HEK293 (cell line): ENCODE measurements around the gene CAMK2G.

Experiments
- CTCF ChIA-PET: fragments of 350-600 bp; formaldehyde crosslinking; extraction: SDS; loops from one replicate; lab custom pipeline; 2021; ENCODE audit warnings: antibody characterized with exemption; lab: Yijun Ruan, JAX
- POLR2A ChIA-PET: fragments of 300-600 bp; formaldehyde crosslinking; extraction: SDS; loops from one replicate; lab custom pipeline; 2020; ENCODE audit warnings: antibody characterized with exemption, inconsistent platforms; lab: Yijun Ruan, JAX
- H3K27ac ChIP-seq: fragments of 200-500 bp; sonication (Bioruptor generic); 2 replicates; pipeline ENCODE4 v1.5.1; 2014; ENCODE audit warnings: low read depth, low read length, control low read depth, inconsistent platforms; ENCODE audit errors: extremely low read depth
- H3K36me3 ChIP-seq, 2 experiments: fragments of 200-500 bp in 1 of 2; sonication (Bioruptor generic) in 1 of 2; 1 replicate in 1 of 2; 2 replicates in 1 of 2; pipeline ENCODE4 v1.5.1; 2014 to 2017; ENCODE audit warnings: inconsistent platforms in 2 of 2, low read length in 2 of 2; ENCODE audit not compliant: control insufficient read depth in 2 of 2, insufficient read depth in 1 of 2
- H3K4me1 ChIP-seq: fragments of 200-500 bp; sonication (Bioruptor generic); 2 replicates; pipeline ENCODE4 v1.5.1; 2014; ENCODE audit warnings: mild to moderate bottlenecking, low read length, inconsistent platforms; ENCODE audit not compliant: control insufficient read depth, insufficient read depth
- H3K4me3 ChIP-seq: 2 replicates; pipeline ENCODE4 v1.5.1; 2011; ENCODE audit warnings: low read depth, mild to moderate bottlenecking, control low read depth, low read length, moderate library complexity
- H3K9me3 ChIP-seq: fragments of 200-500 bp; sonication (Bioruptor generic); 2 replicates; pipeline ENCODE4 v1.5.1; 2014; ENCODE audit warnings: low read depth, low read length, inconsistent platforms; ENCODE audit not compliant: control insufficient read depth, insufficient read depth
- BCL11A ChIP-seq: fragments of 450-650 bp; formaldehyde crosslinking; IDR thresholded peaks from 2 replicates; pipeline ENCODE4 v1.5.1; 2016; ENCODE audit warnings: low read depth, missing biosample characterization, missing genetic modification characterization
- EGR2 ChIP-seq: fragments of 450-650 bp; formaldehyde crosslinking; IDR thresholded peaks from 2 replicates; pipeline ENCODE4 v1.5.1; 2016; ENCODE audit warnings: low read depth, missing biosample characterization, missing genetic modification characterization
- HOXC10 ChIP-seq: sonication (generic); formaldehyde crosslinking; IDR thresholded peaks from 2 replicates; pipeline ENCODE4 v1.8.1; 2023; ENCODE audit warnings: mild to moderate bottlenecking, missing genetic modification reagents
- INSM2 ChIP-seq: fragments of 450-650 bp; formaldehyde crosslinking; IDR thresholded peaks from 2 replicates; pipeline ENCODE4 v1.5.1; 2016; ENCODE audit warnings: missing biosample characterization, missing genetic modification characterization
- KLF10 ChIP-seq: fragments of 450-650 bp; IDR thresholded peaks from 2 replicates; pipeline ENCODE4 v1.5.1; 2018; ENCODE audit warnings: missing biosample characterization, mild to moderate bottlenecking, missing genetic modification characterization
- OSR2 ChIP-seq: fragments of 450-650 bp; formaldehyde crosslinking; IDR thresholded peaks from 2 replicates; pipeline ENCODE4 v1.5.1; 2016; ENCODE audit warnings: missing biosample characterization, missing genetic modification characterization
- PRDM10 ChIP-seq: fragments of 450-650 bp; formaldehyde crosslinking; IDR thresholded peaks from 2 replicates; pipeline ENCODE4 v1.5.1; 2016; ENCODE audit warnings: missing biosample characterization, missing genetic modification characterization
- ZBTB20 ChIP-seq: fragments of 450-650 bp; formaldehyde crosslinking; IDR thresholded peaks from 2 replicates; pipeline ENCODE4 v1.5.1; 2016; ENCODE audit warnings: missing biosample characterization, missing genetic modification characterization
- ZBTB44 ChIP-seq: fragments of 450-650 bp; IDR thresholded peaks from 2 replicates; pipeline ENCODE4 v1.5.1; 2018; ENCODE audit warnings: missing biosample characterization, mild to moderate bottlenecking, missing genetic modification characterization
- ZBTB6 ChIP-seq: fragments of 450-650 bp; formaldehyde crosslinking; IDR thresholded peaks from 2 replicates; pipeline ENCODE4 v1.5.1; 2017; ENCODE audit warnings: missing biosample characterization, missing genetic modification characterization
- ZFHX2 ChIP-seq: fragments of 450-650 bp; formaldehyde crosslinking; conservative IDR thresholded peaks from 2 replicates; pipeline ENCODE4 v1.5.1; 2016; ENCODE audit warnings: missing biosample characterization, missing genetic modification characterization
- ZFP37 ChIP-seq: fragments of 450-650 bp; formaldehyde crosslinking; IDR thresholded peaks from 2 replicates; pipeline ENCODE4 v1.5.1; 2016; ENCODE audit warnings: missing biosample characterization, missing genetic modification characterization
- ZFP69B ChIP-seq: fragments of 450-650 bp; formaldehyde crosslinking; IDR thresholded peaks from 2 replicates; pipeline ENCODE4 v1.5.1; 2016; ENCODE audit warnings: missing biosample characterization, missing genetic modification characterization
- ZNF157 ChIP-seq: fragments of 450-650 bp; formaldehyde crosslinking; IDR thresholded peaks from 2 replicates; pipeline ENCODE4 v1.5.1; 2016; ENCODE audit warnings: missing biosample characterization, missing genetic modification characterization
- ZNF280C ChIP-seq: fragments of 450-650 bp; formaldehyde crosslinking; IDR thresholded peaks from 2 replicates; pipeline ENCODE4 v1.5.1; 2016; ENCODE audit warnings: missing biosample characterization, missing genetic modification characterization
- ZNF501 ChIP-seq: fragments of 450-650 bp; formaldehyde crosslinking; IDR thresholded peaks from 2 replicates; pipeline ENCODE4 v1.5.1; 2016; ENCODE audit warnings: missing biosample characterization, missing genetic modification characterization
- ZNF544 ChIP-seq: fragments of 450-650 bp; formaldehyde crosslinking; IDR thresholded peaks from 2 replicates; pipeline ENCODE4 v1.5.0; 2017; ENCODE audit warnings: missing biosample characterization, missing genetic modification characterization
- ZNF658 ChIP-seq: fragments of 450-650 bp; formaldehyde crosslinking; IDR thresholded peaks from 2 replicates; pipeline ENCODE4; 2016; ENCODE audit warnings: missing biosample characterization, missing genetic modification characterization
- ZNF692 ChIP-seq: fragments of 450-650 bp; formaldehyde crosslinking; IDR thresholded peaks from 2 replicates; pipeline ENCODE4 v1.5.1; 2016; ENCODE audit warnings: missing biosample characterization, missing genetic modification characterization

The CAMK2G gene

GRCh38 chr10:73907841-73908517 lies 33.6 kb upstream of the CAMK2G start:
- Histone ChIP-seq H3K9me3 (no peaks in the 10 kb centered on the region), H3K4me3 (no peak overlapping the region), H3K4me1 (no peaks in the 10 kb centered on the region), H3K27ac (no peak overlapping the region), H3K36me3 (no peaks in the 10 kb centered on the region)
- ChIA-PET CTCF (interaction anchor here (2.5 to 3.5 kb wide), 2 partner anchors 21 to 28 kb away, joined by 15 to 16 read pairs; no protein-coding TSS in a partner anchor), POLR2A (no interaction called here)
- no peak for TF ChIP-seq INSM2 (tag by site-specific recombination)
- peak; percentile 82 for TF ChIP-seq ZBTB20
- no peak for TF ChIP-seq BCL11A
- 0 out of 2 replicates have a peak, but pooled peaks have one; percentile 47 for TF ChIP-seq OSR2

- no peak overlapping the region for H3K27ac ChIP-seq
- no peak for TF ChIP-seq ZNF157 (tag by site-specific recombination)
- TF ChIP-seq ZNF544 (tag by site-specific recombination), result no peak
- 0 out of 2 replicates have a peak, but pooled peaks have one; percentile 16 for TF ChIP-seq ZFP37 (tag by site-specific recombination)
- peak; percentile 90 for TF ChIP-seq EGR2
- TF ChIP-seq ZNF658 (tag by site-specific recombination), result no peak
- peak; percentile 66; the same call in 1 of the 2 replicates for TF ChIP-seq ZBTB44 (tag by site-specific recombination)
- TF ChIP-seq ZNF280C (tag by site-specific recombination), result no peak
- TF ChIP-seq KLF10 (tag by site-specific recombination), result 0 out of 2 replicates have a peak, but pooled peaks have one; percentile 41
- TF ChIP-seq ZFHX2 (tag by site-specific recombination), result peak; percentile 87
- TF ChIP-seq HOXC10 (CRISPR knock-in tag), result no peak
- TF ChIP-seq ZBTB6, result peak; percentile 13; the same call in 1 of the 2 replicates
- TF ChIP-seq ZNF692 (tag by site-specific recombination), result peak; percentile 76
- 0 out of 2 replicates have a peak, but pooled peaks have one; percentile 51 for TF ChIP-seq ZNF501
- peak; percentile 63 for TF ChIP-seq PRDM10 (tag by site-specific recombination)
- peak; percentile 69; the same call in 1 of the 2 replicates for TF ChIP-seq ZFP69B
These were observed 32.4 kb upstream of the CAMK2G start for GRCh38 chr10:73906524-73907447.

More at GRCh38 chr10:73906524-73907447, 32.4 kb upstream of the CAMK2G start:
- POLR2A ChIA-PET, result interaction anchor here (1.0 to 1.2 kb wide), 4 partner anchors 13 to 93 kb away, joined by 3 to 5 read pairs (median 3); partner anchors contain the start of gene VCL
- no peaks in the 10 kb centered on the region for H3K36me3 ChIP-seq
- H3K4me3 ChIP-seq, result no peak overlapping the region
- no peaks in the 10 kb centered on the region for H3K4me1 ChIP-seq
- CTCF ChIA-PET, result interaction anchor here (0.6 to 3.5 kb wide), 7 partner anchors 11 to 125 kb away, joined by 3 to 16 read pairs (median 3); no protein-coding TSS in a partner anchor
- H3K9me3 ChIP-seq, result no peaks in the 10 kb centered on the region
